GM18508 (cell line): ENCODE results near the gene RINT1.

Experiments
- ATAC-seq: cut with Tn5 transposase; IDR thresholded peaks from one replicate; pipeline ENCODE4 v1.9.1; 2021; ENCODE audit warnings: moderate number of reproducible peaks; ENCODE audit not compliant: insufficient read depth, unreplicated experiment

The RINT1 gene

GRCh38 chr7:105530546-105530945, 1.5 kb upstream of the RINT1 start:
- ATAC-seq, result no peak

GRCh38 chr7:105532709-105533460, 884 bp downstream of the RINT1 start:
- no peak for ATAC-seq

GRCh38 chr7:105538339-105538738, 6.3 kb downstream of the RINT1 start:
- ATAC-seq, result no peak

- ATAC-seq, result no peak
Measured at GRCh38 chr7:105559926-105560325, 27.9 kb downstream of the RINT1 start.

GRCh38 chr7:105565190-105565589, 33.2 kb downstream of the RINT1 start:
- no peak for ATAC-seq

GRCh38 chr7:105567024-105567423, 35.0 kb downstream of the RINT1 start:
- no peak for ATAC-seq

GRCh38 chr7:105567821-105568220, 35.8 kb downstream of the RINT1 start:
- no peak for ATAC-seq

GRCh38 chr7:105571891-105572290, 39.9 kb downstream of the RINT1 start:
- no peak for ATAC-seq

- no peak for ATAC-seq
Measured at GRCh38 chr7:105577251-105577650, 45.2 kb downstream of the RINT1 start.

- ATAC-seq, result no peak
Measured at GRCh38 chr7:105578496-105578895, 46.5 kb downstream of the RINT1 start.

GRCh38 chr7:105580022-105580740, 48.2 kb downstream of the RINT1 start:
- no peak for ATAC-seq

- peak; percentile 78 for ATAC-seq
Measured at GRCh38 chr7:105581066-105581811, 49.2 kb downstream of the RINT1 start, which contains the start of gene EFCAB10. TSS of gene EFCAB10 (minus strand) at chr7:105581493. CDS start at chr7:105581463, 30 bp downstream.

- ATAC-seq, result no peak
Measured at GRCh38 chr7:105583061-105583460, 51.1 kb downstream of the RINT1 start.

GRCh38 chr7:105584165-105584564, 52.2 kb downstream of the RINT1 start:
- ATAC-seq, result no peak

GRCh38 chr7:105585850-105586500, 54.0 kb downstream of the RINT1 start:
- ATAC-seq, result no peak

- no peak for ATAC-seq
Measured at GRCh38 chr7:105587909-105588635, 56.1 kb downstream of the RINT1 start.

- ATAC-seq, result peak; percentile 82
Measured at GRCh38 chr7:105589356-105590077, 57.5 kb downstream of the RINT1 start.

GRCh38 chr7:105590793-105591192, 58.8 kb downstream of the RINT1 start:
- no peak for ATAC-seq

- no peak for ATAC-seq
Measured at GRCh38 chr7:105591522-105591921, 59.5 kb downstream of the RINT1 start.
